HL-60/S4 (cell line): ENCODE results near the gene CDO1.

Experiments used
- in situ Hi-C: fragments of 300-500 bp; cut with MboI; formaldehyde crosslinking; loops from 2 replicates; pipeline ENCODE4 v1.14.3; 2022; ENCODE audit warnings: low sequenced_read_pairs

Gene CDO1

DNA sequence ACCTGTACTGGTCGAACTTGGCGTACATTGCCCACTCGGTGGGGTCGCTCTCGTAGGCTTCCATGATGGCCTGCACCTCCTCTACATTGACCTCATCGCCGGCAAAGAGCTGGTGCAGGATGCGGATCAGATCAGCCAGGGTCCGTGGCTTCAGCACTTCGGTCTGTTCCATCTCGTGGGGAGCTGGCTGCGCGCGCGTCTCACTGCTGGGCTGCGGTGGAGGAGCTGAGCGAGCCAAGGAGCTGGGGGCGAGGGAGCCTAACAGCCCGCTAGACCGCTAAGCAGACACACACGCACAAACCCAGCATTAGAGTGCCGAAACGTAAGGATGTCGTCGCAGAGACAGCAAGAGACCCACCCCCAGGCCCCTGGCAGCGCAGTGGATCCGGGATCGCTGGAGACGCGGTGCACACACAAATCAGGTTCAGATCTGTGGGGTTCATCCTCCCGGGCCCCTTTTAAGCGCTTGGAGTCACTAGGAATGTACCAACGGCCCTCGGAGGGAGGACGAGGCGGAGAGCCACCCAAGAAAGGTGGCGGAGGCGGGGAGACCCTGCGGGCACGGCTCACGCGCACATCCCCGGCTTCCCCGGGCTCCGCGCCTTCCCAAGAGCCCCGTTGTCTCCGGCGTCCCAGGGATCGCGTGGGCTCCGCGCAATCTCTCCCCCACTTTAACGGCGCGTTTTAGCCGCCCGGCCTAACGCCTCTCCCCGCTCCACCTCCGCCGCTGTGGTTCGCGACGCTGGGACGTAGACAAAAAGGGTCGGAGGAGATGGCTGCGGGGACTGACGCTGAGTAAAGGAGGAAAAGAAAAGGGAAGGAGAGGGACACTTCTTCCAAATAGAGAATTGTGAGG, at the start of gene CDO1:
Gene CDO1, minus strand, starts transcription at position 434 of the 856 bp plus-strand sequence. Its CDS starts 262 bp downstream, at position 172.
- in situ Hi-C loops, result no loop called here

DNA sequence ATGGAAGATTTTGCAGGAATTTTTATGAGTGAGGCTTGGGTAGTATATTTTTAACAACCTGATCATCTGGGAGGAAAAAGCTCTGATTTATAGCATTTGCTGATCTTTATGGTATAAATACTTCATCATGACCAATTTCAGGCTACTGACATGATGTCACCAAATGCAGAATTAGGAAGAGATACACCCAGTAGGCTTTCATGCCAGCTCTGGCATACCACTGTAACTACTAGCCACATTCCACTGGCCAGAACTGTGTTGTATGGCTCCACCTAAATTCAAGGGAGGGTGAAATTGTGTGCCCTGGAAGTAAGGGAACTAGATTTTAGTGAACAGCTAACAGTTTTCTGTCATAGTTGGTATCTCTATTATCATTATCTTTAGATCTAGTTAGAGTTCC, 42.9 kb upstream of the CDO1 start:
- in situ Hi-C loops, result no loop called here

DNA sequence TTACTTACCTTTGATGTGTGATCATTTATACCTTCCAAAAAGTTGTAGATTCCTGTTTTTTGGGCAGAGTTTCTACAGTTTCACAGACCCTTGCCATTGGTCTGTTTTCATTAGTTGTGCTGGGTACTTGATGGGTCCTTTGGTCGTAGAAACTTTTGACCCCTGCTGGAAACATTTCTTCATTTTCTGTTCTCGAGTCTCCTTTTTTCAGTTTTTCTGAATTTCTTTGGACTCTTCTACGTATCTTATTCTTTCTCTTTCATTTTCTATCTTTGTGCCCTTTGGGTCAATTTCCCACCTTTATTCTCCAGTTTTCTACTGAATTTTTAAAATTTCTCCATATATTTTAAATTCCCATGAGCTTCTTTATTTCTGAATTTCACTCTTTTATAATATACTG, 41.9 kb upstream of the CDO1 start:
- in situ Hi-C loops, result no loop called here

DNA sequence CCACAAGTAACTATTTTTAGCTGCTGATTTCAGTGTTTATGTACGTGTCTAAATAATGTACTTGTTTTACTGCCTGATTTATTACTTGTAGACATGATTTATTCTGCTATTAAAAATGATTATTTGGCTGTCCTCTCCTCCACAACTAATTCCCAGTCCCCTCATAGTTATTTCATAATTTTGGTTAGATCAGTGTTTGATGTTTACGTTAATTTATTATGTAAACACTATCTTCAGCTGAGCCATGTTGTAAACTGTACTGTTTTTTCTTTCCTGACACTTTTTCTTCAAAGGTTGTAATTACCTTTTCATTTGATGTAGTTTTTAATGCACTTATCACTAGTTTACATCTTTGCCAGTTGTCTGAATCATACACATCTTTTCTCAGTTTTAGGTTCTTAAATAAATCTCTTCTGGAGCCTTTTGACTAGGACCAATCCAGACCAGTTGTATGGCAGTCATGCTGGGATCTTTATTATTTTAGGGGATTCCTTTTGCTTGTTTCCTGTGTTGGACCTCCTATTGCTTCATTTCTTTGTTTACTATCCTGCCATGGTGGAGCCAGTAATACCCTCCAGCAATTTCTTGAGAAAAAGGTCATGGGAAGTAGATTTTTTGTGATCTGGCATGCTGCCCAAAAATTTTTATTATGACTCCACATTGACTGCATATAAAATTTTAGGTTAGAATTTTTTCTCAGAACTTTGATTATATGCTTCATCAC, 41.3 kb upstream of the CDO1 start:
- in situ Hi-C loops, result no loop called here

DNA sequence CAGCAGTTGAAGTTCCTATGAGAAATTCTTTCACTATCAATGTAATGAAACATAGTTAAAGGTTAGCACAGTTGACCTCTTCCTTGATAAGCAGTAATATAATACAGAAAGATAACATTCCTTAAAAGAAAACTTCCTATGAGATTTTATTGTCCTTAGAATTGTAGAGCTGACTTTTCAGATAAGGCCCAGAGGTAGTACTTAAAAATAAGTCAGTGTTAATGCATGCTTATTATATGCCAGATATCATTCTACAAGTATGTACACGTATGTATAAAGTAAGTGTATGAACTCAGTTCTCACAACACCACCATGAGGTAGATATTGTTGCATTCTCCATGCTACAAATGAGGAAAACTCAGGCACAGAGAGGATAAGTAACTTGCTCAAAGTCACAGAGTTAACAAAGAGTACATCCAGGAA, 40.6 kb upstream of the CDO1 start:
- in situ Hi-C loops, result no loop called here

DNA sequence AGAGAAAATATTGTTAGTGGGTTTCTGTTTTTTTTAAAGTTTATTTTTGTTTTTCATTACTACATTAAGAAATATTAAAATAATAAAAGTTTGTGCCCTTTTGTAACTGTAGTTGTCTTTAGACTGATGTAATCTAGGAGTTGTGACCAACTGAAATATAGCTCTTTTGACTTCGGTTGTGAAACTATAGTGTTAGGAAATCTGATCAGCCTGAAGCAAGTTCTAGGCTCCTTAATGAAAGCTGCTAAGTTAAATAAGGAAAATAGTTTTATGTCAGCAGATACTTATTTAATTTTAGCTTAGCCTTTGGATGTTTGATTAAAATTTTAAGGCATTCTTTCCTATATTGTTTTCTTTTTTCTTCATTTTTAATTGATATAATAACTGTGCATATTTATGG, 39.5 kb upstream of the CDO1 start:
- in situ Hi-C loops, result no loop called here

DNA sequence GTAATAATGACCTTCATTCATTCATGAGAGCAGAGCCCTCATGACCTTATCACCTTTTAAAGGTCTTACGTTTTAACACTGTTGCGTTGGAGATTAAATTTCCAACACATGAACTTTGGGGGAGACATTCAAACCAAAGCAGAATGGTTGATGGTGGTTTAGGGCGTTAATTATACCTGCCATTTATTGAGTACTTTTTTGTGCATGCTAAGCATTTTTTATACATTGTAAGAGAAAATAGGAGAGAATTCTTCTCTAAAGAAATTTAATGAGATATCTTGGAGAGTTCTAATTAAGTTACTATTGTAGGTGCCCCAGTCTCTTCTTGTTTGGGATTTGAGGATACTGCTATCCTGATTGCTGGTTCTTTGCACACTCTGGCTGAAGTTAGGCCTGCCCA, 37.7 kb upstream of the CDO1 start:
- in situ Hi-C loops, result no loop called here

GRCh38 chr5:115850744-115851416, 34.4 kb upstream of the CDO1 start:
- in situ Hi-C loops, result no loop called here

GRCh38 chr5:115849258-115849798, 32.9 kb upstream of the CDO1 start:
- in situ Hi-C loops, result loop anchor here (25.0 kb wide), 1 partner anchor 213 kb away; no protein-coding TSS in a partner anchor

- in situ Hi-C loops, result loop anchor here (25.0 kb wide), 1 partner anchor 215 kb away; no protein-coding TSS in a partner anchor
These were observed 30.8 kb upstream of the CDO1 start for GRCh38 chr5:115847290-115847689.

DNA sequence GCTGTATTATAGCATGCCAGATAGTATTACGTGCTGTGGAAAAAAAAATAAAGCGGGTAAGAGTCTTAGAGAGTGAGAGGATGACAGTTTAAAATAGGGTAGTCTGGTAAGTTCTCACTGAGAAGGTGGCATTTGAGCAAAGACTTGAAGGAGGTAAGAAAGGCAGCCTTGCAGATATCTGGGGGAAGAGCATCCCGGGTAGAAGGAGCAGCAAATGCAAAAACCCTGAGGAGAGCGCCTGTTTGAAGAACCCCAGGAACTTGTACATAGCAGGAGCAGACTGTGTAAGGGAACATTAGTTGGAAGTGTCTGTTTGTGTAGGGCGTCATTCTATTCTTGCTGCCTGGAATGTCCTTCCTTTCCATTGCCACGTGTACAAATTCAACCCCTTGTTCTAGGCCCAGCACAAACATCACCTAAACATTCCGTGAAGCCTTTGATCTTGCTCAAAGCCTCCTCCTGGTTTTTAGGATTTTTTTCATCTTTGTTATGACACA, 27.9 kb upstream of the CDO1 start:
- in situ Hi-C loops, result loop anchor here (25.0 kb wide), 1 partner anchor 218 kb away; no protein-coding TSS in a partner anchor

DNA sequence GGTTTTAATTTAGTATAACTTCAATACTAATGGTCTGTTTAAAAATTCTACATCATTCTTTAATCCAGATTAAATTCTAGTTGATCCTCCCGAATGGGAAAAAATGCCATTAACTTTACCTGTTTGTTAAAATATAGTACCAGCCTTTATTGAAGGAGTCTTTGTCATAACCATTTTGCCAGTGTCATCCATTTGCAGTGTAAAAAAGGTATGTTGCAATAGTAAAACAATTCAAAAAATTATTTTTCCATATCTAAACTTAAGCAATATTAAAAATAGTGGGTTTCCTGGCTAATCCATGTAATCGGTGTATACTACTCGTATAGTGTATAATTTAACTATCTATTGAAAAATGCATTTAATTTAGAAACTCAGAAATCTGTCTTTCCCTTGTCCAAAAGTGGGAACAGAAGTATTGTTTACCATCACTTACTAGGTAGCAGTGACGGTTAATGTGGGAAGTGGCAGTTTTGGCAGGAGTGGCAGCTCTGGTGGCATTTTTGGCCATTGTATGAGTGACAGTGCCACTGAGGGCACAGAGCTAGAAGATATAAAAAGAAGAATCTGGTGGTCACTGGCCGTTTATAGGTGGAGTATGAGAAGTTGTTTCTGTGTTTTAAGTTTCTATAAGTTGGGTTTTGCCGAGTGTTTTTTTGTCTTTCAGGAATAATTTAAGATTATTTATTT, 27.1 kb upstream of the CDO1 start:
- in situ Hi-C loops, result loop anchor here (25.0 kb wide), 1 partner anchor 219 kb away; no protein-coding TSS in a partner anchor

DNA sequence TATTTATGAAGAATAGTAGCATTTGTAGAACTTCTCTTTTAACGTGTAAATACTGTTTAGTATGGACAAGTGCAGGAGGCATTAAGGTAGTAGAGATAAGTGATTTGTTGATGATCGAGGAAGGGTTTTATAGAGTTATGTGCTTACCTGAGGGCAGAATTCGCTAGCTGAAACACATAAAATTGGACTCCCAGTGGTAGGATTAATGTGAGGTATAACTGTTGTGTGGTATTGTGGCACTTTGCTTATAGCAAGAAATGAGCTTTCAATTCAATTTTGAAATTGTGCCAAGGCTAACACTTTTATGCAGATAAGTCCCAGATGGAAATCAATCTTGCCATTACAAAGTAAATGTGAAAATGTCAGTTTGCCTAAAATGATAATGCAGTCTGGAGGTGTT, 26.5 kb upstream of the CDO1 start:
- in situ Hi-C loops, result loop anchor here (25.0 kb wide), 1 partner anchor 219 kb away; no protein-coding TSS in a partner anchor

- in situ Hi-C loops, result loop anchor here (25.0 kb wide), 1 partner anchor 220 kb away; no protein-coding TSS in a partner anchor
These were observed 25.9 kb upstream of the CDO1 start for GRCh38 chr5:115842089-115842935.

- in situ Hi-C loops, result loop anchor here (25.0 kb wide), 1 partner anchor 221 kb away; no protein-coding TSS in a partner anchor
These were observed 25.1 kb upstream of the CDO1 start, which contains the start of the genes AP3S1 and ATG12 for GRCh38 chr5:115841382-115842088. Gene AP3S1 (plus strand): TSS chr5:115841935. CDS start chr5:115842038, 103 bp downstream. Gene ATG12 (minus strand): TSS chr5:115841565. CDS start chr5:115841552, 13 bp downstream.

DNA sequence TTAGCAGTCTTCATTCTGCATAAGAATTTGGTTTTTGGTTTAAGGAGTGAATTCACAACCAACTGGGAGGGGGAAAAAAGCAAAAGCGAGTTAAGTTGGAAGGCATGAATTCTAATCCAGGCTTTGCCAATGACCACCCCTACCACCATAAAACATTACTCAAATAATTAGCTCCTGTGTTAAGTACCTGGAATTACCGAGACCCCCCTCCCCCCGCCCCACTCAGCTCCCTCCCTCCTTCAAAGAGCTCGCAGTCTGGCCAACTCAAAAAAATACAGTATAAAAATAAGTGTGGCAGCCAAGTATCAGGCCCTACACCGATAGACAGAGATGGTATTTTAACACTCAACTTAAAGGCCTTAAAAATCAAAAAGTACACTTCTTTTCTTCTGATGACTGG, 24.4 kb upstream of the CDO1 start:
- in situ Hi-C loops, result loop anchor here (25.0 kb wide), 1 partner anchor 221 kb away; no protein-coding TSS in a partner anchor

DNA sequence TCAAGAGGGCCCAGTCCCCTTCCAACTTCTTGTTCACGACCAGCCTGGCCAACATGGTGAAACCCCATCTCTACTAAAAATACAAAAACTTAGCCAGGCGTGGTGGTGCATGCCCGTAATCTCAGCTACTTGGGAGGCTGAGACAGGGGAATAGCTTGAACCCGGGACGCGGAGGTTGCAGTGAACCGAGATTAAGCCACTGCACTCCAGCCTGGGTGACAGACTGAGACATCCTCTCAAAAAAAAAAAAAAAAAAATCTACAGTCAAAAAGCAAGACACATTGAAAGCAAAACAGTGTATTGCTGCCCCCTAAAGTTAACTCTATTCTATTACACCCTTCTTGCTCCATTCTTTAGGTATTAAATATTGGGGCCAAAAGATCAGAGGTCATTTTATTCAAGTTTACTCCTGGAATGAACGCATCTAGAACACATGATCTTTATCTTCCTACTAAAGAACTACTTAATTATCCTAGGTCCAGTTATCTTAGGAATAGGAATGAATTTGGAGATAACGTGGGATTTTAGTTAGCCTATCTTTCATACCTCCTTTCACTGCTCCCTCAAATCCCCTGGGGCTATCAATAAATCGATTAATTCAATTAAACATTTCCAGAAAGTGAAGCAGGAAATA, 22.5 kb upstream of the CDO1 start:
- in situ Hi-C loops, result loop anchor here (25.0 kb wide), 1 partner anchor 223 kb away; no protein-coding TSS in a partner anchor
